ENCODE data around the gene PTP4A2.

The PTP4A2 gene

GRCh38 chr1:31871703-31872102, 66.5 kb downstream of the PTP4A2 start:
- no peak overlapping the region for H3K27ac ChIP-seq

GRCh38 chr1:31870086-31870736, 68.0 kb downstream of the PTP4A2 start:
- Histone ChIP-seq H3K4me3 (no peak overlapping the region), H3K27ac (no peak overlapping the region)

More at GRCh38 chr1:31871703-31872102, 66.5 kb downstream of the PTP4A2 start:
- no peak overlapping the region for H3K4me3 ChIP-seq

- no peak overlapping the region for H3K27ac ChIP-seq
- H3K4me3 ChIP-seq, result no peak overlapping the region
Observed at GRCh38 chr1:31869449-31869848, 68.7 kb downstream of the PTP4A2 start.

GRCh38 chr1:31868862-31869261, 69.3 kb downstream of the PTP4A2 start:
- H3K27ac ChIP-seq, result no peak overlapping the region
- no peak overlapping the region for H3K4me3 ChIP-seq

GRCh38 chr1:31867546-31867945, 70.6 kb downstream of the PTP4A2 start:
- no peak overlapping the region for H3K4me3 ChIP-seq
- H3K27ac ChIP-seq, result no peak overlapping the region

- Histone ChIP-seq H3K27ac (no peak overlapping the region), H3K4me3 (no peak overlapping the region)
Observed at GRCh38 chr1:31866450-31867032, 71.6 kb downstream of the PTP4A2 start.

GRCh38 chr1:31865728-31866449, 72.3 kb downstream of the PTP4A2 start:
- no peak overlapping the region for H3K4me3 ChIP-seq
- no peak overlapping the region for H3K27ac ChIP-seq

GRCh38 chr1:31862071-31862470, 76.1 kb downstream of the PTP4A2 start:
- no peak overlapping the region for H3K27ac ChIP-seq

GRCh38 chr1:31861346-31861745, 76.8 kb downstream of the PTP4A2 start:
- H3K27ac ChIP-seq, result no peak overlapping the region
- no peak overlapping the region for H3K4me3 ChIP-seq

More at GRCh38 chr1:31862071-31862470, 76.1 kb downstream of the PTP4A2 start:
- H3K4me3 ChIP-seq, result no peak overlapping the region

- Histone ChIP-seq H3K27ac (no peak overlapping the region), H3K4me3 (no peak overlapping the region)
Observed at GRCh38 chr1:31860581-31860980, 77.6 kb downstream of the PTP4A2 start.

- no peak overlapping the region for H3K27ac ChIP-seq
- no peak overlapping the region for H3K4me3 ChIP-seq
Observed at GRCh38 chr1:31859719-31860118, 78.4 kb downstream of the PTP4A2 start.

GRCh38 chr1:31859044-31859443, 79.1 kb downstream of the PTP4A2 start:
- H3K27ac ChIP-seq, result no peak overlapping the region
- H3K4me3 ChIP-seq, result no peak overlapping the region

- no peak overlapping the region for H3K4me3 ChIP-seq
- no peak overlapping the region for H3K27ac ChIP-seq
Observed at GRCh38 chr1:31857863-31858262, 80.3 kb downstream of the PTP4A2 start.
